K562 (cell line): ENCODE data around the gene APOL2. TPM values are rescaled to one million over a fixed set of nuclear protein-coding genes. Genes with fewer than 3 reads are reported as not detected.

Experiments used
- ATAC-seq: fragments of 200-7000 bp; cut with Tn5 transposase; 3 replicates; pipeline ENCODE4 v1.9.1; 2020; ENCODE audit warnings: moderate library complexity
- BruUV-seq: library from RNA; stranded (reverse); fragments of 400-500 nt; replicated peaks from 2 replicates; lab custom pipeline; 2021; lab: Mats Ljungman, UMichigan
- CTCF ChIA-PET: fragments of 300-600 bp; formaldehyde crosslinking; extraction: SDS; loops from one replicate; lab custom pipeline; 2021; ENCODE audit warnings: low intra/inter-chr PET ratio; lab: Yijun Ruan, JAX
- POLR2A ChIA-PET: fragments of 300-600, 350-650 bp; sonication (Branson Sonifier 250); formaldehyde crosslinking; extraction: SDS; loops from one replicate; lab custom pipeline; 2021; ENCODE audit warnings: antibody characterized with exemption, inconsistent platforms; lab: Yijun Ruan, JAX
- DNase-seq, 4 experiments: peaks; one replicate each; pipeline versions ENCODE4 v3.0.0 to v3.0.0-alpha.2; 2011 to 2018; ENCODE audit warnings: low spot score in 3 of 4, mixed read lengths in 3 of 4; ENCODE audit errors: extremely low read depth in 1 of 4
- FAIRE-seq: peaks from 2 replicates; lab custom pipeline; 2011; peaks lifted over from hg19 to GRCh38; lab: Jason Lieb, UNC
- H2AFZ ChIP-seq: 2 replicates; pipeline ENCODE4 v1.6.0; 2011; ENCODE audit warnings: low read depth, low read length, control low read depth, inconsistent platforms
- H3K27ac ChIP-seq: fragments of 200-600 bp; 3 replicates; pipeline ENCODE4 v1.8.0; 2011; ENCODE audit warnings: low read depth, mild to moderate bottlenecking, control low read depth, inconsistent platforms, low read length, moderate library complexity, mixed read lengths; ENCODE audit errors: extremely low read depth
- H3K27me3 ChIP-seq, 2 experiments: fragments of 300-600 bp in 1 of 2; 2 replicates in 1 of 2; 3 replicates in 1 of 2; pipeline versions ENCODE4 v1.6.0 to v1.8.0; 2011; ENCODE audit warnings: inconsistent platforms in 2 of 2, low read length in 2 of 2, mild to moderate bottlenecking in 1 of 2, mixed read lengths in 1 of 2, moderate library complexity in 1 of 2; ENCODE audit not compliant: control insufficient read depth in 2 of 2, insufficient read depth in 2 of 2
- H3K36me3 ChIP-seq: fragments of 300-600 bp; 3 replicates; pipeline ENCODE4 v1.8.0; 2011; ENCODE audit warnings: mild to moderate bottlenecking, low read length, inconsistent platforms; ENCODE audit not compliant: control insufficient read depth, insufficient read depth
- H3K4me1 ChIP-seq, 2 experiments: fragments of 200-600 bp in 1 of 2; replicated peaks in 1 of 2; 2 replicates in 1 of 2; 3 replicates in 1 of 2; pipeline versions ENCODE4 v1.5.1 to v1.8.0; 2011; ENCODE audit warnings: inconsistent platforms in 2 of 2, low read length in 2 of 2, mild to moderate bottlenecking in 1 of 2, mixed read lengths in 1 of 2, moderate library complexity in 1 of 2; ENCODE audit not compliant: control insufficient read depth in 2 of 2, insufficient read depth in 2 of 2
- H3K4me2 ChIP-seq: 2 replicates; pipeline ENCODE4 v1.6.1; 2011; ENCODE audit warnings: low read length, control low read depth, inconsistent platforms, mixed read lengths; ENCODE audit not compliant: insufficient read depth
- H3K4me3 ChIP-seq: fragments of 200-600 bp; sonication (generic), shearing (Covaris generic); 2 replicates; pipeline ENCODE4 v1.5.1; 2016; ENCODE audit warnings: control low read depth, inconsistent platforms
- H3K79me2 ChIP-seq: fragments of 200-600 bp; 3 replicates; pipeline ENCODE4 v1.8.0; 2011; ENCODE audit warnings: low read length, inconsistent platforms; ENCODE audit not compliant: control insufficient read depth, insufficient read depth
- H3K9ac ChIP-seq, 2 experiments: 2 replicates each; pipeline versions ENCODE4 v1.6.0 to v1.6.1; 2011; ENCODE audit warnings: low read depth in 2 of 2, low read length in 2 of 2, control low read depth in 1 of 2, inconsistent platforms in 1 of 2, mild to moderate bottlenecking in 1 of 2, mixed read lengths in 1 of 2; ENCODE audit not compliant: insufficient read depth in 1 of 2
- H3K9me1 ChIP-seq: one replicate; pipeline ENCODE4 v1.6.0; 2011; ENCODE audit warnings: inconsistent platforms, mild to moderate bottlenecking, low read length, moderate library complexity; ENCODE audit not compliant: control insufficient read depth, insufficient read depth
- H3K9me3 ChIP-seq: replicated peaks from 2 replicates; pipeline ENCODE4 v1.5.1; 2011; ENCODE audit warnings: low read depth, low read length, inconsistent platforms; ENCODE audit not compliant: control insufficient read depth, insufficient read depth
- H4K20me1 ChIP-seq: replicated peaks from 2 replicates; pipeline ENCODE4 v1.6.1; 2011; ENCODE audit warnings: low read length, inconsistent platforms, mixed read lengths; ENCODE audit not compliant: control insufficient read depth, insufficient read depth
- BACH1 ChIP-seq: fragments of 200-800 bp; sonication (Bioruptor generic); IDR thresholded peaks from 2 replicates; pipeline ENCODE4 v1.6.1; 2016; ENCODE audit warnings: missing genetic modification characterization, missing compliant biosample characterization
- BMI1 ChIP-seq: fragments of 150-350 bp; IDR thresholded peaks from 2 replicates; pipeline ENCODE4 v1.6.1; 2014; ENCODE audit warnings: low read length
- CAMTA2 ChIP-seq: fragments of 250-450 bp; sonication (Bioruptor Pico); conservative IDR thresholded peaks from 2 replicates; pipeline ENCODE4 v1.5.1; 2022
- EP300 ChIP-seq: IDR thresholded peaks from 2 replicates; pipeline ENCODE4 v1.6.1; 2012; ENCODE audit warnings: low read length, improper control_type of control experiment
- ETV1 ChIP-seq: fragments of 450-650 bp; conservative IDR thresholded peaks from 2 replicates; pipeline ENCODE4 v1.6.1; 2016; ENCODE audit warnings: missing genetic modification characterization, control low read depth, low read depth, missing compliant biosample characterization
- KDM4B ChIP-seq, 2 experiments: fragments of 450-650 bp in 1 of 2; sonication (generic) in 1 of 2; IDR thresholded peaks; 2 replicates each; pipeline ENCODE4 v1.6.1; 2016 to 2017; ENCODE audit warnings: borderline replicate concordance in 2 of 2, antibody characterized with exemption in 1 of 2, low read depth in 1 of 2, mild to moderate bottlenecking in 1 of 2
- NR2C2 ChIP-seq, 2 experiments: fragments of 200-800 bp in 1 of 2; sonication (Bioruptor generic) in 1 of 2; sonication (generic) in 1 of 2; formaldehyde crosslinking in 1 of 2; IDR thresholded peaks; 2 replicates each; pipeline versions ENCODE4 v1.6.1 to v1.8.0; 2016 to 2022; ENCODE audit warnings: mild to moderate bottlenecking in 1 of 2, missing compliant biosample characterization in 1 of 2, missing genetic modification characterization in 1 of 2, missing genetic modification reagents in 1 of 2
- PHB2 ChIP-seq: fragments of 450-650 bp; IDR thresholded peaks from 2 replicates; pipeline ENCODE4 v1.6.1; 2017; ENCODE audit warnings: low read depth
- SIRT6 ChIP-seq: IDR thresholded peaks from one replicate; pipeline ENCODE4 v1.6.1; 2012; ENCODE audit warnings: low read depth, mild to moderate bottlenecking, control low read depth, inconsistent platforms, low read length, moderate library complexity
- THAP12 ChIP-seq: fragments of 250-450 bp; sonication (Bioruptor Pico); IDR thresholded peaks from 2 replicates; pipeline ENCODE4 v1.9.0; 2021; ENCODE audit warnings: mild to moderate bottlenecking, inconsistent platforms
- ZBTB17 ChIP-seq: fragments of 450-650 bp; formaldehyde crosslinking; IDR thresholded peaks from 2 replicates; pipeline ENCODE4 v1.4.0; 2020; ENCODE audit warnings: mild to moderate bottlenecking
- ZFP30 ChIP-seq: fragments of 250-450 bp; sonication (Bioruptor Pico); IDR thresholded peaks from 2 replicates; pipeline ENCODE4 v1.8.0; 2022; ENCODE audit warnings: moderate library complexity, mild to moderate bottlenecking, inconsistent platforms, borderline replicate concordance
- ZNF184 ChIP-seq: sonication (generic); formaldehyde crosslinking; IDR thresholded peaks from 2 replicates; pipeline ENCODE4 v1.5.0; 2020; ENCODE audit warnings: missing genetic modification reagents
- WGBS: fragments of 100-300 bp; shearing (Covaris generic); methylation state at CpG from one replicate; pipeline ENCODE4 v1.1.6; 2016; ENCODE audit warnings: low coverage, mixed read lengths; ENCODE audit not compliant: insufficient coverage; ENCODE audit errors: missing lambda C conversion rate; 5-methylcytosine and 5-hydroxymethylcytosine counted together
- in situ Hi-C: fragments of 300-500 bp; cut with MboI; formaldehyde crosslinking; loops from 4 replicates; pipeline ENCODE4 v1.15.0; 2018; ENCODE audit warnings: inconsistent platforms, mixed read lengths
- intact Hi-C: fragments of 100-400 bp; cut with micrococcal nuclease; formaldehyde crosslinking; loops from 2 replicates; pipeline ENCODE4 v1.14.2; 2022
- polyA plus RNA-seq, 8 experiments: library from polyadenylated mRNA; depleted of rRNA in 4 of 8; stranded (reverse) in 5 of 8; unstranded in 3 of 8; fragments of >200 nt; fragmentation: Nextera tagmentation in 2 of 8; fragmentation: Illumina TruSeq in 1 of 8; extraction: Ambion mirVana in 2 of 8; extraction: Trizol in 1 of 8; gene quantifications; 2 replicates each; pipeline versions ENCODE4 v1.2.1 to v1.2.3, GENCODE V29; 2011 to 2014; ENCODE audit warnings: inconsistent platforms in 1 of 8, missing spikeins in 1 of 8
- total RNA-seq, 7 experiments: library from RNA; depleted of rRNA in 6 of 7; stranded (reverse); fragments of >200 nt in 6 of 7; fragmentation: Illumina TruSeq in 2 of 7; extraction: Trizol in 2 of 7; gene quantifications; 2 replicates each; pipeline versions ENCODE4 v1.2.1 to v1.2.3, GENCODE V29; 2011 to 2021; ENCODE audit warnings: low replicate concordance in 1 of 7

The APOL2 gene
- total and polyA plus RNA-seq, 9 of the 15 experiments (the other 6 are each of a cell fraction or from before 2014, with no cell fraction given): 2.7 to 10.6 (median 8.9) TPM

GRCh38 chr22:36183446-36183845, 55.9 kb downstream of the APOL2 start:
- no TSS peak for BruUV-seq
- ATAC-seq (no peak), FAIRE-seq (no peak), DNase-seq (no peak)
- Histone ChIP-seq H3K9ac (no peak overlapping the region), H3K4me1 (peaks cover 0 to 6% of the 10 kb centered on the region in 2 experiments; a peak in 2 of 5 replicates), H3K79me2 (no peaks in the 10 kb centered on the region), H3K9me3 (no peaks in the 10 kb centered on the region), H3K4me3 (no peak overlapping the region), H3K27ac (no peak overlapping the region), H2AFZ (no peak overlapping the region), H3K36me3 (no peaks in the 10 kb centered on the region), H3K4me2 (no peak overlapping the region), H4K20me1 (no peaks in the 10 kb centered on the region), H3K9me1 (no peaks in the 10 kb centered on the region), H3K27me3 (no peaks in the 10 kb centered on the region)
- in situ Hi-C loops (loop anchor here (5.0 kb wide), 1 partner anchor 41 kb away; no protein-coding TSS in a partner anchor), intact Hi-C loops (loop anchor here (5.0 kb wide), 1 partner anchor 39 kb away; no protein-coding TSS in a partner anchor)
- ChIA-PET CTCF (no interaction called here), POLR2A (no interaction called here)
- TF ChIP-seq EP300 (no peak), ZBTB17 (no peak), ZNF184 (CRISPR knock-in tag) (no peak), BMI1 (no peak), CAMTA2 (CRISPR knock-in tag) (no peak), SIRT6 (no peak), ETV1 (tag) (no peak), PHB2 (no peak), ZFP30 (CRISPR knock-in tag) (no peak), THAP12 (CRISPR knock-in tag) (no peak), KDM4B (IDR thresholded peaks at IDR 0.05; ENCODE audit: borderline replicate concordance in 2 of 2, low read depth in 1 of 2) (no peak), NR2C2 (CRISPR knock-in tag; IDR thresholded peaks at IDR 0.05) (no peak), NR2C2 (tag; IDR thresholded peaks at IDR 0.05) (no peak), BACH1 (tag) (no peak)
- WGBS: 37% methylated on average over 7 of the region's 7 CpGs
